ENCODE results near the gene ADORA1. TPM values are rescaled to one million over a fixed set of nuclear protein-coding genes. Genes with fewer than 3 reads are reported as not detected.

Gene ADORA1
- polyA plus RNA-seq, 1 donor (not counting 4 experiments of a cell fraction or from before 2014, with no cell fraction given): 0.09 TPM

DNA sequence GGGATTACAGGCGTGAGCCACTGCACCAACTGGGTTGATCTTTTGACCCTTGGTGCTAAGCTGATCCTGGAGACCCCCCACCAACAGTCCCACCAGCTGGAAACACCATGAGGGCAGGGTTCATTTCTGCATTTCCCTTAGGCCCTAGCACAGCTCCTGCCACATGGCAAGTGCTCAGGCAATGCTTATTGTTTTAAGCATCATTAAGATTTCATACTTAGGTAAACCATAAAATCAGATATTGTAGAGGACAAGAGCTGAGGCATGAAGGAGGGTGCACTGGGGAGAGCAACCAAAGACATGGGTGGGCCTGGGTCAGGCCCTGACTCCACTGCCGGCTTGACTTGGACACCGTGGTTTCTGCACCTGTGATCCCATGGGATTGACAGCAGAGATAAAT is 84.3 kb downstream of the ADORA1 start:
- dilution Hi-C loops (cut with MboI; ENCODE audit: extremely low pct_ligation_motif_present, low sequenced_read_pairs): no loop called here

DNA sequence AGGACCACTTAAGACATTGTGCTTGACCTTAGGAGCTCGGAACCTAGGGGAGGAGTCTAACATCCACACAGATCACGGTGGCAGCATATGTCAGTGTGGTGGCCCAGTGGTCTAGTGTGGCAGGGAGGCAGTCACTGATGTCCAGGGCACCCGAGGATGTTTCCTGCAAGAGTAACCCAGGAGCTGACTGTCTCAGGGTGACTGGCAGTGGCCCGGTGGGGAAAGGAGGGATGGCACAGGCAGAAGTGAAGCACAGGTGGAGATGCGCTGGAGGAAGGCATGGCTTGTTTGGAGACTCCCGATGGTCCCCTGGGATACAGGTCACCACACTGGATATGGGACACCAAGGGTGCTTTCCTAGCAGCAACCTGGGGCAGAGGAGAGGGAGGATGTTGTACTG is 85.6 kb downstream of the ADORA1 start:
- dilution Hi-C loops (cut with MboI; ENCODE audit: extremely low pct_ligation_motif_present, low sequenced_read_pairs): no loop called here
- H2AFZ ChIP-seq (ENCODE audit: control insufficient read depth, low read length): no peak overlapping the region

More for the DNA sequence above, 84.3 kb downstream of the ADORA1 start:
- no peak for FAIRE-seq
- Histone ChIP-seq H3K27me3 (ENCODE audit: control insufficient read depth, extremely low read depth, insufficient read depth, low read length) (no peaks in the 10 kb centered on the region), H4K20me1 (ENCODE audit: control insufficient read depth, extremely low read depth, insufficient read depth, low read length) (no peaks in the 10 kb centered on the region), H3K27ac (ENCODE audit: control insufficient read depth, insufficient read depth, low read length) (no peak overlapping the region), H3K4me2 (ENCODE audit: control insufficient read depth, extremely low read depth, insufficient read depth, low read depth, low read length) (no peak overlapping the region), H3K9ac (ENCODE audit: control insufficient read depth, extremely low read depth, insufficient read depth, low read length) (no peak overlapping the region), H3K4me3 (ENCODE audit: control insufficient read depth in 2 of 3, extremely low read depth in 1 of 3, insufficient read depth in 2 of 3, low read depth in 1 of 3, low read length in 3 of 3) (no peak overlapping the region), H3K79me2 (ENCODE audit: control insufficient read depth, insufficient read depth, low read length) (no peaks in the 10 kb centered on the region), H3K9me3 (ENCODE audit: control insufficient read depth, low read depth, low read length) (no peaks in the 10 kb centered on the region), H3K4me1 (ENCODE audit: control insufficient read depth, extremely low read depth, insufficient read depth, low read length) (no peaks in the 10 kb centered on the region), H3K36me3 (ENCODE audit: control insufficient read depth in 2 of 2, extremely low read depth in 1 of 2, insufficient read depth in 2 of 2, low read length in 2 of 2) (no peaks in the 10 kb centered on the region), H3K9me1 (ENCODE audit: control insufficient read depth, extremely low read depth, insufficient read depth, low read length) (no peaks in the 10 kb centered on the region), H2AFZ (ENCODE audit: control insufficient read depth, low read length) (no peak overlapping the region)
- TF ChIP-seq, protein P1, sequence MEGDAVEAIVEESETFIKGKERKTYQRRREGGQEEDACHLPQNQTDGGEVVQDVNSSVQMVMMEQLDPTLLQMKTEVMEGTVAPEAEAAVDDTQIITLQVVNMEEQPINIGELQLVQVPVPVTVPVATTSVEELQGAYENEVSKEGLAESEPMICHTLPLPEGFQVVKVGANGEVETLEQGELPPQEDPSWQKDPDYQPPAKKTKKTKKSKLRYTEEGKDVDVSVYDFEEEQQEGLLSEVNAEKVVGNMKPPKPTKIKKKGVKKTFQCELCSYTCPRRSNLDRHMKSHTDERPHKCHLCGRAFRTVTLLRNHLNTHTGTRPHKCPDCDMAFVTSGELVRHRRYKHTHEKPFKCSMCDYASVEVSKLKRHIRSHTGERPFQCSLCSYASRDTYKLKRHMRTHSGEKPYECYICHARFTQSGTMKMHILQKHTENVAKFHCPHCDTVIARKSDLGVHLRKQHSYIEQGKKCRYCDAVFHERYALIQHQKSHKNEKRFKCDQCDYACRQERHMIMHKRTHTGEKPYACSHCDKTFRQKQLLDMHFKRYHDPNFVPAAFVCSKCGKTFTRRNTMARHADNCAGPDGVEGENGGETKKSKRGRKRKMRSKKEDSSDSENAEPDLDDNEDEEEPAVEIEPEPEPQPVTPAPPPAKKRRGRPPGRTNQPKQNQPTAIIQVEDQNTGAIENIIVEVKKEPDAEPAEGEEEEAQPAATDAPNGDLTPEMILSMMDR (optimal IDR thresholded peaks at IDR 0.05 in 1 of 3, IDR thresholded peaks at IDR 0.05 in 1 of 3, conservative IDR thresholded peaks at IDR 0.05 in 1 of 3; ENCODE audit: extremely low read depth in 1 of 3, insufficient read depth in 2 of 3, low read length in 3 of 3): no peak
- TF ChIP-seq EZH2 (IDR thresholded peaks at IDR 0.05; ENCODE audit: low read length): no peak
- DNase-seq (ENCODE audit: low read depth, low spot score): no peak

More for the DNA sequence above, 85.6 kb downstream of the ADORA1 start:
- Histone ChIP-seq H3K79me2 (ENCODE audit: control insufficient read depth, insufficient read depth, low read length) (no peaks in the 10 kb centered on the region), H3K27me3 (ENCODE audit: control insufficient read depth, extremely low read depth, insufficient read depth, low read length) (no peaks in the 10 kb centered on the region), H3K27ac (ENCODE audit: control insufficient read depth, insufficient read depth, low read length) (no peak overlapping the region), H3K9ac (ENCODE audit: control insufficient read depth, extremely low read depth, insufficient read depth, low read length) (no peak overlapping the region), H3K36me3 (ENCODE audit: control insufficient read depth in 2 of 2, extremely low read depth in 1 of 2, insufficient read depth in 2 of 2, low read length in 2 of 2) (no peaks in the 10 kb centered on the region), H3K4me2 (ENCODE audit: control insufficient read depth, extremely low read depth, insufficient read depth, low read depth, low read length) (no peak overlapping the region), H4K20me1 (ENCODE audit: control insufficient read depth, extremely low read depth, insufficient read depth, low read length) (no peaks in the 10 kb centered on the region), H3K4me1 (ENCODE audit: control insufficient read depth, extremely low read depth, insufficient read depth, low read length) (no peaks in the 10 kb centered on the region), H3K4me3 (ENCODE audit: control insufficient read depth in 2 of 3, extremely low read depth in 1 of 3, insufficient read depth in 2 of 3, low read depth in 1 of 3, low read length in 3 of 3) (no peak overlapping the region), H3K9me1 (ENCODE audit: control insufficient read depth, extremely low read depth, insufficient read depth, low read length) (no peaks in the 10 kb centered on the region), H3K9me3 (ENCODE audit: control insufficient read depth, low read depth, low read length) (no peaks in the 10 kb centered on the region)
- DNase-seq (ENCODE audit: low read depth, low spot score) (no peak), FAIRE-seq (no peak)
- no peak for TF ChIP-seq EZH2 (IDR thresholded peaks at IDR 0.05; ENCODE audit: low read length)
- TF ChIP-seq, protein P1 (optimal IDR thresholded peaks at IDR 0.05 in 1 of 3, IDR thresholded peaks at IDR 0.05 in 1 of 3, conservative IDR thresholded peaks at IDR 0.05 in 1 of 3; ENCODE audit: extremely low read depth in 1 of 3, insufficient read depth in 2 of 3, low read length in 3 of 3): no peak
